Hematopoietic multipotent progenitor cell treated with erythropoietin and hydrocortisone succinate and interleukin-3 and kit ligand, for 4 days (in vitro differentiated cells): ENCODE data around the gene NAV3.

ENCODE experiments used
- DNase-seq: peaks from one replicate; pipeline ENCODE4 v3.0.0-alpha.2; 2015

Gene NAV3

GRCh38 chr12:78128211-78128610 lies 297.5 kb downstream of the NAV3 start:
- no peak for DNase-seq

GRCh38 chr12:78143717-78144116 lies 313.0 kb downstream of the NAV3 start:
- no peak for DNase-seq

GRCh38 chr12:78145398-78145797 lies 314.7 kb downstream of the NAV3 start:
- DNase-seq, result no peak

- DNase-seq, result peak; percentile 63
These were observed 315.7 kb downstream of the NAV3 start for GRCh38 chr12:78146365-78146772.

GRCh38 chr12:78149459-78149858 lies 318.8 kb downstream of the NAV3 start:
- DNase-seq, result no peak

- DNase-seq, result peak; percentile 3
These were observed 324.9 kb downstream of the NAV3 start for GRCh38 chr12:78155546-78155945.

- no peak for DNase-seq
These were observed 326.1 kb downstream of the NAV3 start for GRCh38 chr12:78156751-78157150.

- DNase-seq, result no peak
These were observed 326.5 kb downstream of the NAV3 start for GRCh38 chr12:78157199-78157598.

GRCh38 chr12:78164154-78164553 lies 333.5 kb downstream of the NAV3 start:
- DNase-seq, result no peak

- no peak for DNase-seq
These were observed 336.8 kb downstream of the NAV3 start for GRCh38 chr12:78167510-78167909.

- no peak for DNase-seq
These were observed 340.4 kb downstream of the NAV3 start for GRCh38 chr12:78171061-78171460.

- DNase-seq, result no peak
These were observed 345.9 kb downstream of the NAV3 start for GRCh38 chr12:78176643-78177042.

- DNase-seq, result no peak
These were observed 346.6 kb downstream of the NAV3 start for GRCh38 chr12:78177298-78177697.

GRCh38 chr12:78179346-78179745 lies 348.7 kb downstream of the NAV3 start:
- no peak for DNase-seq

GRCh38 chr12:78181544-78182162 lies 351.0 kb downstream of the NAV3 start:
- DNase-seq, result peak; percentile 57

GRCh38 chr12:78183824-78184223 lies 353.1 kb downstream of the NAV3 start:
- peak; percentile 53 for DNase-seq

GRCh38 chr12:78185109-78185508 lies 354.4 kb downstream of the NAV3 start:
- DNase-seq, result no peak

- DNase-seq, result no peak
These were observed 355.0 kb downstream of the NAV3 start for GRCh38 chr12:78185651-78186050.

GRCh38 chr12:78186670-78187069 lies 356.0 kb downstream of the NAV3 start:
- DNase-seq, result no peak

- DNase-seq, result no peak
These were observed 357.0 kb downstream of the NAV3 start for GRCh38 chr12:78187741-78188140.

- no peak for DNase-seq
These were observed 359.0 kb downstream of the NAV3 start for GRCh38 chr12:78189656-78190055.

- DNase-seq, result no peak
These were observed 360.9 kb downstream of the NAV3 start for GRCh38 chr12:78191611-78192010.

GRCh38 chr12:78192979-78193378 lies 362.3 kb downstream of the NAV3 start:
- no peak for DNase-seq

- DNase-seq, result no peak
These were observed 363.8 kb downstream of the NAV3 start for GRCh38 chr12:78194448-78194847.

- no peak for DNase-seq
These were observed 368.2 kb downstream of the NAV3 start for GRCh38 chr12:78198896-78199295.

- DNase-seq, result no peak
These were observed 369.2 kb downstream of the NAV3 start for GRCh38 chr12:78199926-78200325.
